CD14-positive monocyte (primary cell): Measurements from ENCODE around the gene FLOT2. TPM values are rescaled to one million over a fixed set of nuclear protein-coding genes. Genes with fewer than 3 reads are reported as not detected.
A peak's percentile ranks its signal among the peaks of the same experiment; 100 is the strongest.

ENCODE experiments used
- DNase-seq, 3 donors: peaks; one replicate each; pipeline ENCODE4 v3.0.0-alpha.2; 2011 to 2022
- H2AFZ ChIP-seq: 2 replicates; pipeline ENCODE4 v1.6.0; 2012; ENCODE audit warnings: mild to moderate bottlenecking, low read depth, low read length, inconsistent platforms; ENCODE audit not compliant: insufficient read depth, poor library complexity, severe bottlenecking
- H3K27ac ChIP-seq, 2 donors: 1 replicate in 1 of 2; 2 replicates in 1 of 2; pipeline ENCODE4 v1.5.1; 2012 to 2013; ENCODE audit warnings: low read length in 2 of 2, control low read depth in 1 of 2, inconsistent platforms in 1 of 2, low read depth in 1 of 2, mild to moderate bottlenecking in 1 of 2
- H3K27me3 ChIP-seq, 2 donors: one replicate each; pipeline versions ENCODE4 v1.6.0 to v1.6.1; 2011 to 2013; ENCODE audit warnings: low read length in 2 of 2; ENCODE audit not compliant: control insufficient read depth in 2 of 2, insufficient read depth in 2 of 2
- H3K36me3 ChIP-seq, 2 donors: replicated peaks in 1 of 2; 1 replicate in 1 of 2; 2 replicates in 1 of 2; pipeline versions ENCODE4 v1.5.1 to v1.6.1; 2012 to 2013; ENCODE audit warnings: low read length in 2 of 2, control low read depth in 1 of 2, inconsistent platforms in 1 of 2, mild to moderate bottlenecking in 1 of 2; ENCODE audit not compliant: insufficient read depth in 2 of 2, control insufficient read depth in 1 of 2
- H3K4me1 ChIP-seq, 2 donors: 1 replicate in 1 of 2; 2 replicates in 1 of 2; pipeline versions ENCODE4 v1.5.1 to v1.6.1; 2012 to 2013; ENCODE audit warnings: low read length in 2 of 2, control low read depth in 1 of 2, inconsistent platforms in 1 of 2, mild to moderate bottlenecking in 1 of 2, moderate library complexity in 1 of 2; ENCODE audit not compliant: insufficient read depth in 2 of 2, control insufficient read depth in 1 of 2
- H3K4me2 ChIP-seq: replicated peaks from 2 replicates; pipeline ENCODE3; 2012; ENCODE audit warnings: low read length, moderate library complexity, mild to moderate bottlenecking; ENCODE audit not compliant: poor library complexity, severe bottlenecking; ENCODE audit errors: extremely low read depth
- H3K4me3 ChIP-seq, 3 experiments: fragments of 200-600 bp in 1 of 3; sonication (generic) in 1 of 3; replicated peaks in 1 of 3; 1 replicate in 2 of 3; 2 replicates in 1 of 3; pipeline ENCODE4 v1.5.1; 2011 to 2013; ENCODE audit warnings: low read length in 3 of 3, mild to moderate bottlenecking in 3 of 3, control low read depth in 2 of 3, low read depth in 2 of 3, inconsistent platforms in 1 of 3, moderate library complexity in 1 of 3
- H3K79me2 ChIP-seq: 2 replicates; pipeline ENCODE4 v1.6.0; 2012; ENCODE audit warnings: mild to moderate bottlenecking, control low read depth, inconsistent platforms, low read length, moderate library complexity; ENCODE audit not compliant: insufficient read depth
- H3K9ac ChIP-seq: 2 replicates; pipeline ENCODE4 v1.6.0; 2017; ENCODE audit warnings: low read length, mild to moderate bottlenecking; ENCODE audit not compliant: insufficient read depth, poor library complexity, severe bottlenecking
- H3K9me3 ChIP-seq, 2 donors: replicated peaks in 1 of 2; 1 replicate in 1 of 2; 2 replicates in 1 of 2; pipeline versions ENCODE4 v1.5.1 to v1.6.1; 2012 to 2013; ENCODE audit warnings: low read length in 2 of 2, control low read depth in 1 of 2; ENCODE audit not compliant: control insufficient read depth in 1 of 2, insufficient read depth in 1 of 2
- H4K20me1 ChIP-seq: 2 replicates; pipeline ENCODE4 v1.6.0; 2012; ENCODE audit warnings: mild to moderate bottlenecking, low read length, control low read depth, moderate library complexity; ENCODE audit not compliant: insufficient read depth
- H3K27ac Mint-ChIP-seq, 7 donors: one replicate each; pipeline ENCODE4 v1.8.0; 2020; ENCODE audit warnings: mild to moderate bottlenecking in 7 of 7, mixed read lengths in 7 of 7, moderate library complexity in 6 of 7, inconsistent platforms in 2 of 7
- H3K27me3 Mint-ChIP-seq, 3 donors: one replicate each; pipeline ENCODE4 v1.8.0; 2021 to 2022; ENCODE audit warnings: low read depth in 3 of 3, mild to moderate bottlenecking in 3 of 3, mixed read lengths in 3 of 3, moderate library complexity in 3 of 3, inconsistent platforms in 1 of 3
- H3K36me3 Mint-ChIP-seq, 2 donors: one replicate each; pipeline ENCODE4 v1.8.0; 2020; ENCODE audit warnings: mixed read lengths in 2 of 2, inconsistent platforms in 1 of 2, mild to moderate bottlenecking in 1 of 2
- H3K4me1 Mint-ChIP-seq: one replicate; pipeline ENCODE4 v1.8.0; 2020; ENCODE audit warnings: mild to moderate bottlenecking, mixed read lengths
- H3K4me3 Mint-ChIP-seq, 2 donors: one replicate each; pipeline ENCODE4 v1.8.0; 2020; ENCODE audit warnings: mild to moderate bottlenecking in 2 of 2, mixed read lengths in 2 of 2, moderate library complexity in 1 of 2
- H3K9me3 Mint-ChIP-seq, 7 donors: one replicate each; pipeline ENCODE4 v1.8.0; 2020 to 2022; ENCODE audit warnings: mixed read lengths in 7 of 7, mild to moderate bottlenecking in 6 of 7, moderate library complexity in 6 of 7, inconsistent platforms in 2 of 7
- WGBS: methylation state at CpG from one replicate; pipeline ENCODE4 v1.1.5; 2013; ENCODE audit warnings: missing lambda C conversion rate; ENCODE audit not compliant: insufficient coverage; 5-methylcytosine and 5-hydroxymethylcytosine counted together
- intact Hi-C, 2 donors: fragments of 100-400 bp; cut with micrococcal nuclease; formaldehyde crosslinking; loops; one replicate each; pipeline versions ENCODE4 v1.15.0 to v1.15.1; 2023
- polyA plus RNA-seq, 3 donors: library from polyadenylated mRNA; depleted of rRNA in 1 of 3; unstranded in 2 of 3; stranded (reverse) in 1 of 3; fragments of 300-500 nt in 2 of 3; fragments of >200 nt in 1 of 3; fragmentation: Illumina TruSeq in 2 of 3; gene quantifications; 1 replicate in 2 of 3; 2 replicates in 1 of 3; pipeline ENCODE4 v1.2.3, GENCODE V29; 2012 to 2021
- TF ChIP-seq, protein P1 (sequence below): fragments of 200-600 bp; IDR thresholded peaks from one replicate; pipeline ENCODE4 v1.8.0; 2022; ENCODE audit warnings: antibody characterized with exemption, mild to moderate bottlenecking

FLOT2 gene
- polyA plus RNA-seq, 3 donors = 138 to 271 (median 244) TPM

- intact Hi-C loops = no loop called here
- Histone ChIP-seq H3K36me3 (peaks cover 28 to 39% of the 10 kb centered on the region in 2 donors), H3K4me2 (no peak overlapping the region), H3K9ac (no peak overlapping the region), H3K9me3 (no peaks in the 10 kb centered on the region), H3K4me1 (peaks cover 46 to 61% of the 10 kb centered on the region in 2 donors), H3K4me3 (no peak overlapping the region), H2AFZ (no peak overlapping the region), H3K27ac (peak overlapping the region; percentile 39 to 92), H4K20me1 (peaks cover 75% of the 10 kb centered on the region), H3K27me3 (no peaks in the 10 kb centered on the region), H3K79me2 (peaks cover 95% of the 10 kb centered on the region)
- Mint-ChIP-seq H3K27me3 (peaks cover 0 to 2% (median 0%) of the 10 kb centered on the region in 3 donors), H3K9me3 (no peaks in the 10 kb centered on the region), H3K4me1 (peaks cover 55% of the 10 kb centered on the region), H3K27ac (peak overlapping the region; percentile 20 to 99 (median 79)), H3K36me3 (peaks cover 26 to 51% of the 10 kb centered on the region in 2 donors), H3K4me3 (no peak overlapping the region)
- WGBS = 92% methylated on average over 2 of the region's 4 CpGs
- no peak for DNase-seq
- TF ChIP-seq, protein P1, sequence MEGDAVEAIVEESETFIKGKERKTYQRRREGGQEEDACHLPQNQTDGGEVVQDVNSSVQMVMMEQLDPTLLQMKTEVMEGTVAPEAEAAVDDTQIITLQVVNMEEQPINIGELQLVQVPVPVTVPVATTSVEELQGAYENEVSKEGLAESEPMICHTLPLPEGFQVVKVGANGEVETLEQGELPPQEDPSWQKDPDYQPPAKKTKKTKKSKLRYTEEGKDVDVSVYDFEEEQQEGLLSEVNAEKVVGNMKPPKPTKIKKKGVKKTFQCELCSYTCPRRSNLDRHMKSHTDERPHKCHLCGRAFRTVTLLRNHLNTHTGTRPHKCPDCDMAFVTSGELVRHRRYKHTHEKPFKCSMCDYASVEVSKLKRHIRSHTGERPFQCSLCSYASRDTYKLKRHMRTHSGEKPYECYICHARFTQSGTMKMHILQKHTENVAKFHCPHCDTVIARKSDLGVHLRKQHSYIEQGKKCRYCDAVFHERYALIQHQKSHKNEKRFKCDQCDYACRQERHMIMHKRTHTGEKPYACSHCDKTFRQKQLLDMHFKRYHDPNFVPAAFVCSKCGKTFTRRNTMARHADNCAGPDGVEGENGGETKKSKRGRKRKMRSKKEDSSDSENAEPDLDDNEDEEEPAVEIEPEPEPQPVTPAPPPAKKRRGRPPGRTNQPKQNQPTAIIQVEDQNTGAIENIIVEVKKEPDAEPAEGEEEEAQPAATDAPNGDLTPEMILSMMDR = no peak
Measured at GRCh38 chr17:28892024-28892423, 5.5 kb downstream of the FLOT2 start.

GRCh38 chr17:28891201-28891600, 6.3 kb downstream of the FLOT2 start:
- Histone ChIP-seq H3K4me3 (no peak overlapping the region), H3K79me2 (peaks cover 95% of the 10 kb centered on the region), H3K4me1 (peaks cover 42 to 53% of the 10 kb centered on the region in 2 donors), H3K27ac (peak overlapping the region in 1 of 2 donors; percentile 39), H3K4me2 (no peak overlapping the region), H3K27me3 (no peaks in the 10 kb centered on the region), H4K20me1 (peaks cover 78% of the 10 kb centered on the region), H2AFZ (no peak overlapping the region), H3K9me3 (no peaks in the 10 kb centered on the region), H3K36me3 (peaks cover 34 to 47% of the 10 kb centered on the region in 2 donors), H3K9ac (no peak overlapping the region)
- H3K36me3 Mint-ChIP-seq = peaks cover 30 to 59% of the 10 kb centered on the region in 2 donors
- intact Hi-C loops = no loop called here
- H3K9me3 Mint-ChIP-seq = no peaks in the 10 kb centered on the region
- no peak for DNase-seq
- peaks cover 0 to 2% (median 2%) of the 10 kb centered on the region in 3 donors for H3K27me3 Mint-ChIP-seq
- peaks cover 49% of the 10 kb centered on the region for H3K4me1 Mint-ChIP-seq
- no CpG with 5 or more reads among the region's 1 CpG for WGBS
- H3K4me3 Mint-ChIP-seq = no peak overlapping the region
- peak overlapping the region; percentile 21 to 83 (median 48) for H3K27ac Mint-ChIP-seq
- TF ChIP-seq, protein P1 = no peak
